ENCODE data around the gene RUNX2.

DNA sequence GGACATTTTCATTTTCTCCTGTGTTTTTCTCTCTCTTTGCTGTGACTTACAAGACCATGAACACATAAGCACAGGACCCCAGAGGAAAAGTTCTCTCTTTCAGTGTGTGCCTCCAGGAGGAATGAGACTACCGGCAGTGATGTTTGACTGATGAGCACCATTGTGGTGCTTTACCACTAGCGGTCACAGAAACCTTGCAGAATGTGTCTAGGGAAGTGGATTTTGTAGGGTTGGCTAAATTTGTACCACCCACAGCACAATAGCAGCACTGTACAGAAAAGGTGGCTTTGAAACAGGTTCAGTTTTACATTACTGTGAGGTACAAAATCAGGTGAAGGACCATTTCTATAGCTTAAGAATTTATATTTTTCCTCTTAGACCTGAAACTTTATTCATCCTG, 351.5 kb downstream of the RUNX2 start:
- no peak for TF ChIP-seq CTBP1 (IDR thresholded peaks at IDR 0.05; ENCODE audit: borderline replicate concordance)
- no peak for TF ChIP-seq ARNT (IDR thresholded peaks at IDR 0.05)
- TF ChIP-seq BHLHE40 (IDR thresholded peaks at IDR 0.05; ENCODE audit: borderline replicate concordance) = no peak
- no peak for TF ChIP-seq L3MBTL2 (conservative IDR thresholded peaks at IDR 0.05)
- no peak for TF ChIP-seq FOXK2 (IDR thresholded peaks at IDR 0.05)
- no peak for TF ChIP-seq NFRKB (IDR thresholded peaks at IDR 0.05)
- no peak for TF ChIP-seq SP1 (IDR thresholded peaks at IDR 0.05)
- no peak for TF ChIP-seq FOXM1 (IDR thresholded peaks at IDR 0.05; ENCODE audit: borderline replicate concordance)
- TF ChIP-seq ELF4 (IDR thresholded peaks at IDR 0.05) = no peak
- no peak for TF ChIP-seq HDGF (IDR thresholded peaks at IDR 0.05; ENCODE audit: borderline replicate concordance)
- no peak for TF ChIP-seq SUZ12 (IDR thresholded peaks at IDR 0.05)
- TF ChIP-seq FOXA1 (IDR thresholded peaks at IDR 0.05) = no peak
- TF ChIP-seq TARDBP (IDR thresholded peaks at IDR 0.05) = no peak

Measured in HEK293T (cell line).